ENCODE measurements around the gene NCOA1.

NCOA1 gene

DNA sequence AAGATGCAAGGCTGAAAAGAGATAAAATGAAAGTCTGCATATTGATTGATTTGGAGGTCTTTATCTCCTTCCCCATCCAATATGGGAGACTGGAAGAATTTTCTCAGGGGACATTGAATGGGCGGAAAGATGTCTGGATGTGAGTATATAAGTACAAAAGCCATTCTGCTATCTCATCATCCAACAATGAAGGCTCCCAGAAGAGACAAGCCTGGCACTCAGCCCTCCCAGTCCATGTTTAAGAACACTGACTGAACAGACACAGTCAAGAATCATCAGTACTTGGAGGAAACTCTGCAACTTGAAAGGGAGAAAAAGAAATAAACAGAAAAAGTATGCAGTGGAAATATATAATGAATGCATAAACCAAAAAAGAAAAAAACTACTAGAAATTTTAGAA lies 221.2 kb downstream of the NCOA1 start:
- no peak for DNase-seq

DNA sequence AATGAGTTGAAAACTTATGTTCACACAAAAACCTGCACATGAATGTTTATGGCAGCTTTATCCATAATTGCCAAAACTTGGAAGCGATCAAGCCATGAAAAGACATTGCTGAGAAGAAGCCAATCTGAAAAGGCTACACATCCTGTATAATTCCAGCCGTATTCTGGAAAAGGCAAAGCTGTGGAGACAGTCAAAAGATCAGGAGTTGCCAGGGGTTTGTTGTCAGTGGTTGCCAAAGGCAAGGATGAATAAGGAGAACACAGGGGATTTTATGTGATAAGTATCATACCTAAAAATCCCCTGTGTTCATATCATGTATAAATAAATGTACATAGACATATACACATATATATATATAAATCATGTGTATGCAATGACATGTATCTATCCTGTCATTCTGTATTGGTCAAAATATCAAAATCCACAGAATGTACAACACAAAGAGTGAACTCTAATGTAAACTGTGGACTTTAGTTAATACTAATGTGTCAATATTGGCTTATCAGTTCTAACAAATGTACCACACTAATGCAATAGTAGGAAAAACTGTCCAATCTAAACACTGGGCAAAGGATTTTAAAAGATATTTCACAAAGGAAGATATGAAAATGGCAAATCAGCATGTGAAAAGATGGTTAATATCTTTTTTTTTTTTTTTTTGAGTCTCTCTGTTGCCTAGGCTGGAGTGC lies 226.4 kb downstream of the NCOA1 start:
- DNase-seq = no peak

DNA sequence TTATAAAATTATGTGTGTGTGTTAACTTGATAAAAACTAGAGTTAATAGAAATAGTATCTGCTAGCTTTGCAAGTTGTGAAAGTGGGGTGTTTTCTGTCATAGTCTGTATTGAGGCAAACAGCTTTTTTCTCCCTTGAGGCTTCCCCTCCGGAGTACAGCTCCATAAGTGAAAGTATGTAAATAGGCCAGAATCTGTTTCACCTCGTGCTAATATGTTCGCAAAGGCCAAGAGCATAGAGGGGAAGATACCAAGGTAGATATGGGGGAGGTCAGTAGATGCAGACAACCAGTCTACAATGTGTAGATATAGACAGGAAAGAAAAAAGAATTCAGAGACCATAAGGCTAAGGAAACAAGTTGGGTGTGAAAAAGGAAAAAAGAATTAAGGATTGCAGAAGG lies 229.3 kb downstream of the NCOA1 start:
- DNase-seq = no peak

DNA sequence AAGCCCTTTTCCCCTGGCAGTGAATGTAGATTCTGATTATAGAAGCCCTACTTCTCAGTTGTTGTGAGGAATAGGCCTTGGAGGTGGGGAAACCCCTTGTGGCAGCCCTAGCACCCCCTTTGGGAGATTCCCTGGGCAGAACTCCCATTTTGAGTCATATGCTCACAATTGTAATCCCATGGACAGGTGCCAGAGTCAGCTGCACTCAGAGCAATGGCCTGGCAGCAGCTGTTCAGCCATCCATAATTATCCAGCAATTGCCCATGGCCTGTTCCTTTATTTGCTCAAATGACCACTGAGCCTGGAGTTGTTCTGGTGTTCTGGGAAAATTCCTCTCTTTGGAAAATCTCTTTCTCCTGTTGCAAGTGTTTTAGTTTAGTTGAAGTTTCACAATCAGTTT lies 230.4 kb downstream of the NCOA1 start:
- DNase-seq = peak; percentile 83 to 91

GRCh38 chr2:24722141-24722790 lies 231.2 kb downstream of the NCOA1 start:
- DNase-seq = no peak

DNA sequence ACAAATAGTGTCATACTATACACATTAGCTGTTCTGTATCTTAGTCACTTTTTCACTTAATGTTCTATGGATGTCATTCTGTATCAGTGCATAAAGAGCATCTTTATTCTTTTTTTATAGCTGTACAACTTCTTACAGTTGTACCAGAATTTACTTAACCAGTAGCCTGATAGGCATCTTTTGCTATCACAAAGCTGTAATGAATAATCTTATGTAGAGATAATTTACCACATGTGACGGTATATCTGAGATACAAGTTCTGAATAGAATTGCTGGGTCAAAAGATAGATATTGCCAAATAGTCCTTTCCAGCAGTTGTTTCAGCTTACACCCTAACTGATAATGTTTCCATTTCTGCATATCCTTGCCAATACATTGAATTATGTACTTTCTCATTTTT lies 232.1 kb downstream of the NCOA1 start:
- no peak for DNase-seq

- no peak for DNase-seq
Observed at GRCh38 chr2:24723665-24724064, 232.6 kb downstream of the NCOA1 start.

DNA sequence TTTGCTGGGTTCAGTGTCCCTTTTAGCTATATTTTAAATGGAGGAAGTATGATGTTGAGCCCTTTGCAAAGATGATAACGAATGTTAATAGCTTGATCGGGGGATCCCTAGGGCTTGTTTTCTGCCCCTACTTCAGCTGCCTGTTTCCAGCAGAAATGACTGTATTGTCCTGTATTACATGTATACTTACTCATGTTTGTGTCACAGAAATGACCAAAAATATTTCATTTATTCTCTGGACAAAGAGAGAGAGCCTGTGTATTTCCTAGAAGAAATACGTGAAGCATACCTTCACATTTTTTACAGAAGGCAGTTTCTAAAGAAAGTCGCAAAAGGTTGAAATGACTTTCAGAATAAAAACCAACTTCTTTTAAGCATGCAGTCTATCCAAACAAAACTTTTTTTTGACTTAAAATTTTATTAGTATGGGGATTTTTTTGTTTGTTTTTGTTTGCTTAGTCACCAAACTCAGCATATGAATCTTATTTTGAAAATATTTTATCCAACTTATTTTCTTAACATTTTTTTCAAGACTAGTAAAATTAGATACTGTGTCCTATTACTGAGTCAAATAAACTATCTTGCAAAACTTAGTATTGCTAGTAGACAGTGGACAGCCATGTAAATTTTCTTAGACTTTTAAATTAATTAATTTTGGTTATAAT lies 233.2 kb downstream of the NCOA1 start:
- DNase-seq = no peak

- no peak for DNase-seq
Observed at GRCh38 chr2:24725956-24726355, 234.9 kb downstream of the NCOA1 start.

- DNase-seq = no peak
Observed at GRCh38 chr2:24730481-24730880, 239.4 kb downstream of the NCOA1 start.

DNA sequence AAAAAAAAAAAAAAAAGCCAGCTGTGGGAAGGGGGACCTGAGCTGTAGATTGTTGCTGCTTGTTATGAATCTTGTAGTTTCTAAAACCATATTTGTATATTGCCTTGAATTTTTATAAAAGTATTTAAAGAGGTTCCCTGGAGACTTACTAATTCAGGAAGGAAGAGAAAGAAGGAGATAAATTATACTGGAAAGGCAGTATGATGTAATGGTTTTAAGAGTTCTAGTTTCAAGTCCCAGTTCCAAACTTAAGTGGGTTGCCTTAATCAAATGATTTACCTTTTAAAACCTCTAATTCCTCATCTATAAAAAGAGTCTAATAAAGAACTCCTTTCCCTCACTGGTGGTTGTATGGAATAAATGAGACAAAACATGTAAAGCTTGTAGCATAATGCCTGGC lies 240.0 kb downstream of the NCOA1 start:
- no peak for DNase-seq

DNA sequence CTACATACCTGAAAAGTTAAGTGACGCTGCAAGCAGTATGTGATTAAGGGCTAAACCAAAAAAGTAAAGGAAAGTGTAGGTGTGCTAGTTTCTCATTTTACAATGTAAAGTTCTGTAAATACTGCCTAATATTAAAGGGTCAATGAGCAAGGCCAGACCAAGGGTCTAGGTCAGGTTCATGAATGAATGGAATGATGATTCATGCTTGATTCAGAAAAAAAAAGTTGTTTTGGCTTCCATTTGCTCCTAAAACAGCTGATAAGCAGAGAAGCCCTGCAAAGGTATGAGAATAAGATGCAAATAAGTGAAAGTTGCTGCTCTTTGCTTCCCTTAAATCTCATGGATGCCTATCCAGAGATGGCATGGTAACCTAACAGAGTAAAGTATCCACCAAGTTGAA lies 240.9 kb downstream of the NCOA1 start:
- DNase-seq = no peak

GRCh38 chr2:24734741-24735140 lies 243.7 kb downstream of the NCOA1 start:
- no peak for DNase-seq

- no peak for DNase-seq
Observed at GRCh38 chr2:24739354-24740025, 248.4 kb downstream of the NCOA1 start.

- no peak for DNase-seq
Observed at GRCh38 chr2:24740142-24740541, 249.1 kb downstream of the NCOA1 start.

DNA sequence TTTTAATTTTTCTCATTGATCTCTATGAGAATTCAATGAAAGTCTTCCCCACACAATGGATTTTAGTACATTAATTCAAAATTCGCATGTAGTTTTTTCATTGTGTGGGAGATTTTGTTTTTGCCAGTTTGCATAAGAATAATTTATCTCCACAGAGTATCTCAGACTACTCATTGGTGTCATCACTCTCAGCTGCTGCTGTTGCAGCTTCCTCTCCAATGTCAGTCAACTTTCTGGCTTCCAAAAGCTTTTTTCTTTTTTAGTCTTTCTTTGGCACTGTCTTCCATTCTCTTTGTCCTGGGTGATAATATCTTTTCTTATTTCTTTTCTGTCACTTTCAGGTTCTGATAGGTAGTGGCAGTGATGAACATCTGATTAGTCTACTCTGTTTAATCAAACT lies 251.7 kb downstream of the NCOA1 start:
- no peak for DNase-seq

DNA sequence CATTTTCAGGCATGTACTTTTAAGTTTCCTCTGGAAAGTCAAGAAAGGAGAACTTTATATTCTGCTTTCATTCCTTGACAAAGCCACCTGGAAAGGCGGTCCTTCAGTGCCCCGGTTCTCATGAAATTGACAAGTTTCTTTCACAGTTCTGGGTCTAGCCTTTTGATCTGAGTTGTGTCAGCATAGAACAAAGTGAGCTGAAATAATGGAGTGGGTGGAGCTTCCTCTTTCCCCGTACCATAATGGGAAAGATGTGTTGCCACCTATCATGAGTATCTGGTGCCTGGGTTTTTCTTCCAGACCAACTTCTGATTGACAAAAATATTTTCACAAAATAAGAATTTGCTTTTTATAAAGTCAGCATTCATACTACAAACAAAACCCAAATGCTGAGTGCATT lies 252.9 kb downstream of the NCOA1 start:
- DNase-seq = no peak

- no peak for DNase-seq
Observed at GRCh38 chr2:24744356-24744755, 253.3 kb downstream of the NCOA1 start.

GRCh38 chr2:24745825-24746224 lies 254.8 kb downstream of the NCOA1 start:
- DNase-seq = no peak

DNA sequence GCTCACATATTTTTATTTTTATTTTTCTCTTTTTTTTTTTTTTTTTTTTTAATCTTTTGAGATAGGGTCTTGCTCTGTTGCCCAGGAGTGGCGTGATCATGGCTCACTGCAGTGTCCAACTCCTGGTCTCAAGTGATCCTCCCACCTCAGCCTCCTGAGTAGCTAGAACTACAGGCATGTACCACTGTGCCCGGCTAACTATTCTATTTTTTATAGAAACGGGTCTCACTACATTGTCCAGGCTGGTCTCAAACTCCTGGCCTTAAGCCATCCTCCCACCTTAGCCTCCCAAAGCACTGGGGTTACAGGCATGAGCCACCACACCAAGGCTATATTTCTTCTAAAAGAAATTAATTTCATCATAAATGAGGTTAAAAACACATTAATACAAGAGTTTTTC lies 256.2 kb downstream of the NCOA1 start:
- no peak for DNase-seq

- DNase-seq = no peak
Observed at GRCh38 chr2:24749069-24749691, 258.1 kb downstream of the NCOA1 start.

GRCh38 chr2:24754985-24755705 lies 264.1 kb downstream of the NCOA1 start:
- no peak for DNase-seq

- no peak for DNase-seq
Observed at GRCh38 chr2:24756789-24757188, 265.7 kb downstream of the NCOA1 start.

Data from NCI-H524 (cell line).